NCI-H2196 treated with DMSO at 0.1 percent for 48 hours (cell line): Measurements from ENCODE around the gene ANKRD50.

Experiments
- DNase-seq: peaks from one replicate; lab custom pipeline; 2025; ENCODE audit not compliant: unreplicated experiment; lab: John Stamatoyannopoulos, UW

The ANKRD50 gene

GRCh38 chr4:124640022-124640730, 72.4 kb downstream of the ANKRD50 start:
- DNase-seq, result no peak

- DNase-seq, result no peak
These were observed 75.2 kb downstream of the ANKRD50 start for GRCh38 chr4:124637321-124637720.

GRCh38 chr4:124636788-124637187, 75.7 kb downstream of the ANKRD50 start:
- DNase-seq, result no peak

- DNase-seq, result no peak
These were observed 77.2 kb downstream of the ANKRD50 start for GRCh38 chr4:124635331-124635730.

- DNase-seq, result no peak
These were observed 79.1 kb downstream of the ANKRD50 start for GRCh38 chr4:124633285-124633941.

GRCh38 chr4:124632439-124632838, 80.1 kb downstream of the ANKRD50 start:
- no peak for DNase-seq

GRCh38 chr4:124631760-124632159, 80.8 kb downstream of the ANKRD50 start:
- no peak for DNase-seq

GRCh38 chr4:124629681-124630080, 82.9 kb downstream of the ANKRD50 start:
- no peak for DNase-seq
